GM12873 (cell line): ENCODE data around the gene DLX5.

ENCODE experiments used
- CTCF ChIP-seq: IDR thresholded peaks from 2 replicates; pipeline ENCODE4 v1.5.1; 2012; ENCODE audit warnings: low read depth, mild to moderate bottlenecking, moderate library complexity, low read length, control low read depth; ENCODE audit not compliant: insufficient read depth; ENCODE audit errors: missing control alignments

DLX5 gene

GRCh38 chr7:97024209-97025129 lies at the start of gene DLX5:
DLX5 (minus strand) TSS chr7:97024831; CDS start chr7:97024623, 208 bp downstream.
- no peak for TF ChIP-seq CTCF

GRCh38 chr7:97064972-97065587 lies 40.4 kb upstream of the DLX5 start:
- peak; percentile 78 for TF ChIP-seq CTCF

GRCh38 chr7:97064020-97064419 lies 39.4 kb upstream of the DLX5 start:
- TF ChIP-seq CTCF: no peak

GRCh38 chr7:97043281-97043680 lies 18.6 kb upstream of the DLX5 start:
- TF ChIP-seq CTCF: no peak

GRCh38 chr7:97039374-97040065 lies 14.9 kb upstream of the DLX5 start:
- TF ChIP-seq CTCF: no peak

GRCh38 chr7:97027427-97028234 lies 3.0 kb upstream of the DLX5 start:
- peak; percentile 94 for TF ChIP-seq CTCF
